Measurements from ENCODE around the gene KCNH5.
"Not testable (repeated sequence)": the region's sequence is repeated elsewhere in the genome, so short reads cannot be mapped to it uniquely, and the experiment has no call there.

- TF ChIP-seq, protein P1, sequence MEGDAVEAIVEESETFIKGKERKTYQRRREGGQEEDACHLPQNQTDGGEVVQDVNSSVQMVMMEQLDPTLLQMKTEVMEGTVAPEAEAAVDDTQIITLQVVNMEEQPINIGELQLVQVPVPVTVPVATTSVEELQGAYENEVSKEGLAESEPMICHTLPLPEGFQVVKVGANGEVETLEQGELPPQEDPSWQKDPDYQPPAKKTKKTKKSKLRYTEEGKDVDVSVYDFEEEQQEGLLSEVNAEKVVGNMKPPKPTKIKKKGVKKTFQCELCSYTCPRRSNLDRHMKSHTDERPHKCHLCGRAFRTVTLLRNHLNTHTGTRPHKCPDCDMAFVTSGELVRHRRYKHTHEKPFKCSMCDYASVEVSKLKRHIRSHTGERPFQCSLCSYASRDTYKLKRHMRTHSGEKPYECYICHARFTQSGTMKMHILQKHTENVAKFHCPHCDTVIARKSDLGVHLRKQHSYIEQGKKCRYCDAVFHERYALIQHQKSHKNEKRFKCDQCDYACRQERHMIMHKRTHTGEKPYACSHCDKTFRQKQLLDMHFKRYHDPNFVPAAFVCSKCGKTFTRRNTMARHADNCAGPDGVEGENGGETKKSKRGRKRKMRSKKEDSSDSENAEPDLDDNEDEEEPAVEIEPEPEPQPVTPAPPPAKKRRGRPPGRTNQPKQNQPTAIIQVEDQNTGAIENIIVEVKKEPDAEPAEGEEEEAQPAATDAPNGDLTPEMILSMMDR (conservative IDR thresholded peaks at IDR 0.05 in 1 of 2, IDR thresholded peaks at IDR 0.05 in 1 of 2; ENCODE audit: low read depth in 1 of 2, low read length in 2 of 2) = not testable (repeated sequence)
- TF ChIP-seq EZH2 (IDR thresholded peaks at IDR 0.05; ENCODE audit: low read length, missing control alignments) = not testable (repeated sequence)
Observed at GRCh38 chr14:62746881-62747280, 298.4 kb downstream of the KCNH5 start.

Data from fibroblast of lung (primary cell).